ENCODE data around the gene ARHGAP23.

- TF ChIP-seq POLR2A (IDR thresholded peaks at IDR 0.05; ENCODE audit: low read length) (no peak), GATA1 (IDR thresholded peaks at IDR 0.05; ENCODE audit: low read depth, low read length) (no peak)
These were observed 130.4 kb downstream of the ARHGAP23 start for GRCh38 chr17:38558728-38559050.

All from erythroblast (primary cell).